Stimulated activated memory B cell treated with anti-CD40 and anti-IgM and Interleukin-4, amounts not matched to agents 10 μg/mL and 1 μg/mL and 100 μg/mL, for 72 hours (primary cell): Measurements from ENCODE around the gene IQCE.

Experiments
- ATAC-seq: fragments of 150-1000 bp; cut with Tn5 transposase; 2 replicates; pipeline ENCODE4 v1.10.0; 2021
- H3K27ac Mint-ChIP-seq: one replicate; pipeline ENCODE4 v1.8.0; 2022; ENCODE audit warnings: mild to moderate bottlenecking, mixed read lengths
- H3K27me3 Mint-ChIP-seq: one replicate; pipeline ENCODE4 v1.8.0; 2022; ENCODE audit warnings: mixed read lengths
- H3K36me3 Mint-ChIP-seq: one replicate; pipeline ENCODE4 v1.8.0; 2022; ENCODE audit warnings: mixed read lengths
- H3K4me1 Mint-ChIP-seq: one replicate; pipeline ENCODE4 v1.8.0; 2022; ENCODE audit warnings: mixed read lengths
- H3K4me3 Mint-ChIP-seq: one replicate; pipeline ENCODE4 v1.8.0; 2022; ENCODE audit warnings: mild to moderate bottlenecking, moderate library complexity, mixed read lengths
- H3K9me3 Mint-ChIP-seq: one replicate; pipeline ENCODE4 v1.8.0; 2022; ENCODE audit warnings: mixed read lengths

Gene IQCE

DNA sequence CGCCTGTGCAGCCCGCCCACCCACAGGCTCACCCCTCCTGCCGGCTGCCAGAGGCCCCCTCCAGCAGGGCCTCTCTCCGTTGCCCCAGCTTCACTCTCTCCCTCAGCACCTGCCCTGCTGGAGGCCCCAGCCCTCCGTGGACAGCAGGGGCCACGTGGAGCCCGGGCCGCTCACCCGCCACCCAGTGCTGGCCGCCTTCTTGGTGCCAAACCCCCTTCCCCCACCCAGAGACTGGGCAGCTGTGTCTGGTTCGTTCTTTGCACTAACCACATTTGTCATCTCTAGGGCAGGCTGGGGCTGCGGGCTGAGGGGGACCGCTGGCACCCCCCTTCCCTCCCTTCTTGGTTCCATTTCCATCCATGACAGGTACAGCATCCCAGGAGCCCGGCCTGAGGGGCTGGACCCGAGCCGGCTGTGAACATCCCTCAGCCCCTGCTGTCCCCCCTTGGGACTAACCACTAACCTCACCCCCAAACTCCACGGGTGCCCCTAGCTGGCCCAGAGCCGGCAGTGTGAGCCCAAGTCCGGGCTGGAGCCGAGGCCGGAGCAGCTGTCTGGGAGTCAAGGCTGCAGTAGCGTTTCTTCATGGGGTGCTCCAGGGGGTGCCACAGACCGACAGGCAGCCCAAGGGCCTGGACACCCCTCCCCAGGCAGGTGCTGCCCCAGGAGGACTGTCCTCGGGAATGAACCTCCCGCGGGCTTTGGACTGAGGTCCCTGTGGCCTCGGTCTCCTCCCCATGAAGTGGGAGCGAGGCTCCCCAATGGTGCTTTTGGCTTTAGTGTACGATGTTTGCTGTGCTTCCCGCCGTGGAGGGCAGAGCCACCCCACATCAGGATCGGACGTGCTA lies 103.7 kb downstream of the IQCE start:
- no peak overlapping the region for H3K27ac Mint-ChIP-seq
- H3K27me3 Mint-ChIP-seq, result peaks cover 7% of the 10 kb centered on the region
- no peak overlapping the region for H3K4me3 Mint-ChIP-seq
- no peaks in the 10 kb centered on the region for H3K4me1 Mint-ChIP-seq
- H3K9me3 Mint-ChIP-seq, result no peaks in the 10 kb centered on the region
- peaks cover 24% of the 10 kb centered on the region for H3K36me3 Mint-ChIP-seq
- peak; percentile 1 for ATAC-seq

GRCh38 chr7:2663121-2663886 lies 104.5 kb downstream of the IQCE start:
- Mint-ChIP-seq H3K27ac (no peak overlapping the region), H3K4me3 (no peak overlapping the region), H3K27me3 (peaks cover 15% of the 10 kb centered on the region), H3K4me1 (no peaks in the 10 kb centered on the region), H3K9me3 (no peaks in the 10 kb centered on the region), H3K36me3 (peaks cover 23% of the 10 kb centered on the region)
- no peak for ATAC-seq

- ATAC-seq, result no peak
- no peak overlapping the region for H3K4me3 Mint-ChIP-seq
- peaks cover 17% of the 10 kb centered on the region for H3K27me3 Mint-ChIP-seq
- H3K4me1 Mint-ChIP-seq, result no peaks in the 10 kb centered on the region
- no peak overlapping the region for H3K27ac Mint-ChIP-seq
- H3K36me3 Mint-ChIP-seq, result peaks cover 23% of the 10 kb centered on the region
- H3K9me3 Mint-ChIP-seq, result no peaks in the 10 kb centered on the region
These were observed 105.2 kb downstream of the IQCE start for GRCh38 chr7:2663960-2664359.
